GM12865 (cell line): ENCODE data around the gene CGRRF1.

Source experiments
- DNase-seq: peaks from one replicate; pipeline ENCODE4 v3.0.0; 2010; ENCODE audit warnings: low read depth
- H3K4me3 ChIP-seq: 2 replicates; pipeline ENCODE4 v1.5.1; 2011; ENCODE audit warnings: mild to moderate bottlenecking, low read depth, low read length, control low read depth
- TF ChIP-seq, protein P1 (sequence below): IDR thresholded peaks from 2 replicates; pipeline ENCODE4 v1.5.1; 2011; ENCODE audit warnings: low read length, control low read depth, low read depth, inconsistent platforms; ENCODE audit not compliant: insufficient read depth; ENCODE audit errors: missing control alignments

The CGRRF1 gene

DNA sequence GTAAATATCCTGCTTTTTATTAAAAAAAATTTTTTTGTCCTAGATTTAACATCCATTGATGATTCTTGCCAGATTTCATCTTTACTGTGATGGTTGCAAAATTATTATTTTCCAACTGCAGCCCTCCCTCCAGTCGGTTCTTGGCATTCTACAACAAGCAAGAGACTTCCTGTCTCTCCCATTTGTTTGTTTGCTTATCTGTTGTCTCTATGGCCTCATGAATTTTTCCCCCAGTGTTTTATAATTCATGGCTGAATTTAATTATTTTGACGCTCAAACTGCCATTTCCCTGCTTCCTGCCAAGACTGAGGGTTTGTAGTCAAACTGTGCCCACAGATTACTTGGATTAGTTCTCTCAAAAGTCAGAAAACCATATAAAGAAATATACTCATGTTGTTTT, 25.9 kb downstream of the CGRRF1 start:
- no peak for DNase-seq
- H3K4me3 ChIP-seq: no peak overlapping the region
- TF ChIP-seq, protein P1, sequence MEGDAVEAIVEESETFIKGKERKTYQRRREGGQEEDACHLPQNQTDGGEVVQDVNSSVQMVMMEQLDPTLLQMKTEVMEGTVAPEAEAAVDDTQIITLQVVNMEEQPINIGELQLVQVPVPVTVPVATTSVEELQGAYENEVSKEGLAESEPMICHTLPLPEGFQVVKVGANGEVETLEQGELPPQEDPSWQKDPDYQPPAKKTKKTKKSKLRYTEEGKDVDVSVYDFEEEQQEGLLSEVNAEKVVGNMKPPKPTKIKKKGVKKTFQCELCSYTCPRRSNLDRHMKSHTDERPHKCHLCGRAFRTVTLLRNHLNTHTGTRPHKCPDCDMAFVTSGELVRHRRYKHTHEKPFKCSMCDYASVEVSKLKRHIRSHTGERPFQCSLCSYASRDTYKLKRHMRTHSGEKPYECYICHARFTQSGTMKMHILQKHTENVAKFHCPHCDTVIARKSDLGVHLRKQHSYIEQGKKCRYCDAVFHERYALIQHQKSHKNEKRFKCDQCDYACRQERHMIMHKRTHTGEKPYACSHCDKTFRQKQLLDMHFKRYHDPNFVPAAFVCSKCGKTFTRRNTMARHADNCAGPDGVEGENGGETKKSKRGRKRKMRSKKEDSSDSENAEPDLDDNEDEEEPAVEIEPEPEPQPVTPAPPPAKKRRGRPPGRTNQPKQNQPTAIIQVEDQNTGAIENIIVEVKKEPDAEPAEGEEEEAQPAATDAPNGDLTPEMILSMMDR: no peak

DNA sequence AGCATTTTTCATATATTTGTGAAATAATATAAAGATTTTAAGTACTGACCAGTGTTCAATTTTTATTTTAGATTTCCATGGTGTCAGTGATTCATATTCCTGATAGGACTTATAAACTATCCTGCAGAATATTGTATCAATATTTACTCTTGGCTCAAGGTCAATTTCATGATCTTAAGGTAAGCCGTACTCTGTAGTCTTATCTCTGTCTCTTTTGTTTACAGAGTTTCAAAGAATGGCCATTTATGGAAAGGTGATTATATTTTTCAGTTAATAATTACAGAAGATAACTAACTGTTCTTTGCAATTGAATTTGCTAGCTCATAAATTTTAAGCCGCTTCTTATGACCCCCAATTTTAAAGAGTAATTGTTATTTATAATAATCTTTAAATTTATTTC, 27.9 kb downstream of the CGRRF1 start:
- no peak for DNase-seq
- TF ChIP-seq, protein P1: no peak

DNA sequence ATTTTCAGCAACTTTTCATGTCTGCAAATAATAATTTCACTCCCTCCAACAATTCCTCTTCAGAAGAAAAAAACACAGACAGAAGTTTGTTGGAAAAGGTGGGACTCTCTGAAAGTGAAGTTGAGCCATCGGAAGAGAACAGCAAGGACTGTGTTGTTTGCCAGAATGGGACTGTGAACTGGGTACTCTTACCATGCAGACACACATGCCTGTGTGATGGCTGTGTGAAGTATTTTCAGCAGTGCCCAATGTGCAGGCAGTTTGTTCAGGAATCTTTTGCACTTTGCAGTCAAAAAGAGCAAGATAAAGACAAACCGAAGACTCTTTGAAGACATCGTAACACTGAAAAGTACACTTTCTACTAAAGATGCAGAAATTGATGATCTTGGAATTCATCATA, 28.3 kb downstream of the CGRRF1 start:
- TF ChIP-seq, protein P1: no peak
- DNase-seq: no peak
- no peak overlapping the region for H3K4me3 ChIP-seq

More for the DNA sequence above, 27.9 kb downstream of the CGRRF1 start:
- H3K4me3 ChIP-seq: no peak overlapping the region

DNA sequence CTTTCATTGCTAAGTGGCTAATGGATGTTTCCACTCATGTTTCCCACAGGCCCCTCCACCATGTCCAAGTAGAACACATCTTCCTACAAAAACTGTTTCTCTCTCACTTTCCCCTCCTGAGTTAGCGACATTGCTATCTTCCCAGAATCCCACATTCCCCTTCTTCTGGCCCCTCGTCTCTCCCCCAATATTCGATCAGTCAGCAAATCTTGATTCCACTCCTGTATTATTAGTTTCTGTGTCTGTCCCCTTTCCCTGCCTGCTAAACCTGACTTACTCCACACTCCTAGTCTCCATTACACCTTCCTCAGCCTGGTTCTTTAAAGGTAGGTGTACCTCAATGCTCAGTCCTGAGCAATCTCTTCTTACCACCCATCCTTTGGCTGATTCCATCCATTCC, 37.9 kb downstream of the CGRRF1 start:
- no peak overlapping the region for H3K4me3 ChIP-seq
- TF ChIP-seq, protein P1: no peak
- no peak for DNase-seq

DNA sequence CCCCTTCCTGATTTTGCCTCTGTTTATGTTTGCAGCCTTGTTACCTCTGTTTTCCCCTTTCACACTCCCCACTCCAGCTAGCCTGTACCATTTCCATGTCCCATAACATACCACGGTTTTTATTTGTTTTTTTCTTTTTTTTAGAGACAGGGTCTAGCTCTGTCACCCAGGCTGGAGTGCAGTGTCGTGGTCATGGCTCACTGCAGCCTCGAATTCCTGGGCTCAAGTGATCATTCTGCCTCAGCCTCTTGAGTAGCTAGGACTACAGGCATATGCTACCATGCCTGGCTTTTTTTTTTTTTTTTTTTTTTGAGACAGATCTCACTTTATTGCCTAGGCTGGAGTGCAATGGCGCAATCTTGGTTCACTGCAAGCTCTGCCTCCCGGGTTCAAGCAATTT, 38.8 kb downstream of the CGRRF1 start:
- no peak for DNase-seq
- TF ChIP-seq, protein P1: no peak

DNA sequence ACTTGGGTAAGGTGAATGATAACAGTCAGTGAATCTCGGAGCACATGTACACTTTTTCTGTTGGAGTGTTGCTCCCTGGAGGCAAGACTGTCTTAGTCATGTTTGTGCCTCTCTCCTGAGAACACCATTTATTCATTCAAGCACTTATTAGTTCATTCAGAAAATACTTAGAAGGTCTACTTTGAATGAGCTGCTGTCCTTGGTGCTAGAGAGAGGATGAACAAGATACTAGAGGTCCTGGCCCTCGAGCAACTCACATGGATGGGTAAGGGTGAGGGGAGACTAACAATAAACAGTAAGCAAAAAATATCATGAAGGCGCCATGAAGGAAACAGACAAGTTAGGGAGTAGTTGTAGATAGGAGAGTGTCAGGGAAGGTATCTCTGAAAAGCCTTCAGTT, 40.2 kb downstream of the CGRRF1 start:
- TF ChIP-seq, protein P1: no peak

More for the DNA sequence above, 38.8 kb downstream of the CGRRF1 start:
- H3K4me3 ChIP-seq: no peak overlapping the region

DNA sequence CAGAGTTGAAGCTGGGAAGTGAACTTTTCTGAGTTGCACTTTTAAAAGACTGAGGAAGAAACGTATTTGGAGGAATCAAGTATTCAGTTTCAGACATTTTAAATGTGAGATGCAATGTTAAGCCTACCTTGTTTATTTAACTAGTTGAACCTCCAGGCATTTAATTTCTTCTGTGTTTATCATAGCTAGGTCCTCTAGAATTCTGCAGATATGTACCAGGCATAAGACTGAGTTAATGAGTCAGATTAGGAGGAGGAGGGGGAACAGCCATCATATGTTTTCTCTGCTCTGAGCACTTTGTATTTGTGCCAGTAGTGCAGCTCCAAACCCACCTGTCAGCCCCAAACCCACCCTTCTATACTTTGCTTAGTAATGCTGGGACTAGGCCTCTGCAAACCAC, 40.8 kb downstream of the CGRRF1 start:
- TF ChIP-seq, protein P1: no peak
- DNase-seq: no peak
- H3K4me3 ChIP-seq: no peak overlapping the region

More for the DNA sequence above, 40.2 kb downstream of the CGRRF1 start:
- H3K4me3 ChIP-seq: no peak overlapping the region
- no peak for DNase-seq
